H1 (cell line): ENCODE data around the gene CEP68. TPM values are rescaled to one million over a fixed set of nuclear protein-coding genes. Genes with fewer than 3 reads are reported as not detected.

Source experiments
- SP4 ChIP-seq: IDR thresholded peaks from 2 replicates; pipeline ENCODE4 v1.6.1; 2012; ENCODE audit warnings: low read length, inconsistent platforms
- polyA plus RNA-seq, 7 experiments: library from polyadenylated mRNA; depleted of rRNA in 3 of 7; stranded (reverse) in 5 of 7; unstranded in 2 of 7; fragments of >200 nt in 5 of 7; fragments of 200-250 nt in 2 of 7; gene quantifications; 1 replicate in 5 of 7; 2 replicates in 1 of 7; 4 replicates in 1 of 7; pipeline versions ENCODE4 v1.2.1 to v1.2.3, GENCODE V29; 2011 to 2013; ENCODE audit warnings: missing spikeins in 2 of 7, mixed read lengths in 2 of 7
- total RNA-seq: library from RNA; stranded (reverse); fragmentation: NEBNext Ultra II Directional; extraction: Animal tissue kit (Norgen Biotek cat#: 25700); gene quantifications from 2 replicates; pipeline ENCODE4 v1.2.1, GENCODE V29; 2021

Gene CEP68
- total and polyA plus RNA-seq, 2 of the 8 experiments (the other 6 are each of a cell fraction or from before 2014, with no cell fraction given): 23.2 to 24.7 TPM

DNA sequence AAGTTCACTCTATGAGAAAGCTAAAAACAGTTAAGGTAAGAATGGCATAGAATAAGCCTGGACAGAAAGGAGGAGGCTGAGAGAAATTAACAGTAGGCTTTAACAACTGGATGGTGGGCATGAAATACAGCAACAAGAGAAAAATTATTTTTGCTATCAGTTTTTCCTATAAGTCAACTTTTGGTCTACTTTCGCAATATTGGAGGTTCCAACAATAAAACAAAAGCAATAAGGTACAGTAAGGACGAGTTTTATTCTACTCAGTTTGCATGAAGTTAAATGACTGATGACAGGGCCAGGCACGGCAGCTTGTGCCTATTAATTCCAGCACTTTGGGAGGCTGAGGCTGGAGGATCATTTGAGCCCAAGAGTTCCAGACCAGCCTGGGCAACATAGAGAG is 56.4 kb downstream of the CEP68 start (continued):
- no peak for TF ChIP-seq SP4
